Gastroesophageal sphincter (tissue), 4 donors: ENCODE results near the gene DDX3X. TPM values are rescaled to one million over a fixed set of nuclear protein-coding genes. Genes with fewer than 3 reads are reported as not detected.

Source experiments
- ATAC-seq: fragments of 150-250 bp; one replicate; pipeline ENCODE4 v1.9.1; 2016; ENCODE audit warnings: mild to moderate bottlenecking, moderate library complexity
- H3K27ac ChIP-seq, 4 donors: fragments of 200-600 bp; sonication (generic) in 3 of 4; 1 replicate in 3 of 4; 2 replicates in 1 of 4; pipeline ENCODE4 v1.5.1; 2016 to 2019
- H3K27me3 ChIP-seq: fragments of 200-600 bp; sonication (generic); one replicate; pipeline ENCODE4 v1.5.1; 2019
- H3K36me3 ChIP-seq, 2 donors: fragments of 200-600 bp; sonication (generic); one replicate each; pipeline ENCODE4 v1.5.1; 2019; ENCODE audit warnings: control low read depth in 1 of 2
- H3K4me1 ChIP-seq, 3 donors: fragments of 200-600 bp; sonication (generic); 1 replicate in 2 of 3; 2 replicates in 1 of 3; pipeline ENCODE4 v1.5.1; 2016 to 2019; ENCODE audit warnings: control low read depth in 2 of 3
- H3K4me3 ChIP-seq, 2 donors: fragments of 200-600 bp; sonication (generic); one replicate each; pipeline ENCODE4 v1.5.1; 2019; ENCODE audit warnings: mild to moderate bottlenecking in 1 of 2, moderate library complexity in 1 of 2
- H3K9me3 ChIP-seq, 3 donors: fragments of 200-600 bp; sonication (generic); one replicate each; pipeline ENCODE4 v1.5.1; 2017 to 2019; ENCODE audit warnings: control low read depth in 2 of 3
- CTCF ChIP-seq, 4 experiments: fragments of 200-600 bp in 2 of 4; fragments of 450-650 bp in 2 of 4; sonication (generic) in 1 of 4; IDR thresholded peaks; one replicate each; pipeline ENCODE4 v1.5.1; 2017 to 2019; ENCODE audit warnings: antibody characterized with exemption in 4 of 4, mild to moderate bottlenecking in 2 of 4, moderate library complexity in 2 of 4
- EP300 ChIP-seq: sonication (generic); formaldehyde crosslinking; IDR thresholded peaks from one replicate; pipeline ENCODE4 v1.6.1; 2017; ENCODE audit warnings: antibody characterized with exemption, mild to moderate bottlenecking
- POLR2A ChIP-seq, 2 donors: fragments of 450-650 bp; IDR thresholded peaks; one replicate each; pipeline ENCODE4 v1.6.1; 2017; ENCODE audit warnings: antibody characterized with exemption in 2 of 2, mild to moderate bottlenecking in 2 of 2, moderate library complexity in 1 of 2
- POLR2AphosphoS5 ChIP-seq: sonication (generic); formaldehyde crosslinking; IDR thresholded peaks from one replicate; pipeline ENCODE4 v1.6.1; 2017; ENCODE audit warnings: antibody characterized with exemption
- WGBS, 2 donors: methylation state at CpG; one replicate each; pipeline ENCODE4 v1.1.5; 2018; ENCODE audit warnings: low coverage in 1 of 2; 5-methylcytosine and 5-hydroxymethylcytosine counted together
- total RNA-seq, 4 donors: library from RNA; depleted of rRNA; stranded (reverse); fragments of >200 nt; gene quantifications; one replicate each; pipeline ENCODE4 v1.1.0, GENCODE V29; 2016

The DDX3X gene
- total RNA-seq, 4 donors from 2014 or later = 226 to 385 (median 318) TPM

- TF ChIP-seq POLR2A (IDR thresholded peaks at IDR 0.05) (no peak), POLR2AphosphoS5 (peak; percentile 7), EP300 (no peak), CTCF (IDR thresholded peaks at IDR 0.05) (peak in 1 of 4 experiments; percentile 12)
- no peaks in the 10 kb centered on the region for H3K9me3 ChIP-seq
- no peaks in the 10 kb centered on the region for H3K36me3 ChIP-seq
- H3K4me3 ChIP-seq = peak overlapping the region; percentile 82 to 99
- ATAC-seq = peak; percentile 77
- peak overlapping the region; percentile 98 to 100 (median 100) for H3K27ac ChIP-seq
- WGBS, 2 donors = no CpG with 5 or more reads among the region's 77 CpGs
- H3K27me3 ChIP-seq = no peaks in the 10 kb centered on the region
- H3K4me1 ChIP-seq = peaks cover 0 to 19% (median 12%) of the 10 kb centered on the region in 3 donors
Measured at GRCh38 chrX:41334363-41335197, 618 bp downstream of the DDX3X start.

GRCh38 chrX:41335198-41335957, 1.4 kb downstream of the DDX3X start:
- ATAC-seq = no peak
- WGBS, 2 donors = 0 to 7% methylated on average over 5 to 6 of the region's 15 CpGs
- H3K27me3 ChIP-seq = no peaks in the 10 kb centered on the region
- H3K27ac ChIP-seq = peak overlapping the region; percentile 98 to 100 (median 100)
- H3K9me3 ChIP-seq = no peaks in the 10 kb centered on the region
- TF ChIP-seq EP300 = no peak
- no peak for TF ChIP-seq POLR2A (IDR thresholded peaks at IDR 0.05)
- TF ChIP-seq CTCF (IDR thresholded peaks at IDR 0.05) = no peak
- TF ChIP-seq POLR2AphosphoS5 = no peak
- H3K4me1 ChIP-seq = peaks cover 2 to 27% (median 12%) of the 10 kb centered on the region in 3 donors
- peak overlapping the region; percentile 82 to 99 for H3K4me3 ChIP-seq
- no peaks in the 10 kb centered on the region for H3K36me3 ChIP-seq

GRCh38 chrX:41335958-41336331, 2.0 kb downstream of the DDX3X start:
- WGBS, 2 donors = 5 to 18% methylated on average over 6 of the region's 6 CpGs
- Histone ChIP-seq H3K27ac (peak overlapping the region; percentile 98 to 100 (median 100)), H3K27me3 (no peaks in the 10 kb centered on the region), H3K9me3 (no peaks in the 10 kb centered on the region), H3K4me1 (peaks cover 2 to 33% (median 15%) of the 10 kb centered on the region in 3 donors), H3K36me3 (peaks cover 0 to 3% of the 10 kb centered on the region in 2 donors), H3K4me3 (peak overlapping the region; percentile 82 to 99)
- ATAC-seq = no peak
- TF ChIP-seq EP300 (no peak), POLR2A (IDR thresholded peaks at IDR 0.05) (no peak), POLR2AphosphoS5 (no peak)

- no peaks in the 10 kb centered on the region for H3K27me3 ChIP-seq
- peaks cover 2 to 38% (median 18%) of the 10 kb centered on the region in 3 donors for H3K4me1 ChIP-seq
- H3K4me3 ChIP-seq = peak overlapping the region; percentile 82 to 99
- TF ChIP-seq POLR2AphosphoS5 (no peak), CTCF (IDR thresholded peaks at IDR 0.05) (no peak), POLR2A (IDR thresholded peaks at IDR 0.05) (no peak), EP300 (no peak)
- peak overlapping the region in 3 of 4 donors; percentile 98 to 100 (median 100) for H3K27ac ChIP-seq
- H3K9me3 ChIP-seq = no peaks in the 10 kb centered on the region
- no peak for ATAC-seq
- peaks cover 0 to 8% of the 10 kb centered on the region in 2 donors for H3K36me3 ChIP-seq
- WGBS, 2 donors = 0 to 53% methylated on average over 1 to 2 of the region's 7 CpGs
Measured at GRCh38 chrX:41336447-41336846, 2.5 kb downstream of the DDX3X start.

GRCh38 chrX:41337140-41337539, 3.2 kb downstream of the DDX3X start:
- Histone ChIP-seq H3K36me3 (peaks cover 0 to 15% of the 10 kb centered on the region in 2 donors), H3K27ac (peak overlapping the region in 2 of 4 donors; percentile 98 to 100), H3K4me3 (peak overlapping the region; percentile 82 to 99), H3K27me3 (no peaks in the 10 kb centered on the region), H3K4me1 (peaks cover 2 to 45% (median 18%) of the 10 kb centered on the region in 3 donors), H3K9me3 (no peaks in the 10 kb centered on the region)
- no peak for TF ChIP-seq CTCF (IDR thresholded peaks at IDR 0.05)
- no peak for TF ChIP-seq POLR2AphosphoS5
- no peak for TF ChIP-seq EP300
- 0 to 54% methylated on average over 1 of the region's 1 CpG for WGBS, 2 donors
- no peak for ATAC-seq
